Liver (tissue), 3 donors: ENCODE results near the gene PAX6.

ENCODE experiments used
- ATF3 ChIP-seq: IDR thresholded peaks from 2 replicates; pipeline ENCODE4 v1.6.1; 2016; ENCODE audit warnings: antibody characterized with exemption
- CTCF ChIP-seq: fragments of 150-350 bp; IDR thresholded peaks from 2 replicates; pipeline ENCODE4 v1.5.1; 2017; ENCODE audit warnings: improper control_type of control experiment, low read depth, low read length; ENCODE audit not compliant: missing input control
- HNF4A ChIP-seq, 2 donors: conservative IDR thresholded peaks; 2 replicates each; pipeline ENCODE4 v1.6.1; 2016; ENCODE audit warnings: antibody characterized with exemption in 2 of 2, mild to moderate bottlenecking in 2 of 2
- HNF4G ChIP-seq: IDR thresholded peaks from 2 replicates; pipeline ENCODE4 v1.6.1; 2016; ENCODE audit warnings: antibody characterized with exemption
- JUND ChIP-seq, 2 donors: IDR thresholded peaks; 2 replicates each; pipeline ENCODE4 v1.6.1; 2016; ENCODE audit warnings: antibody characterized with exemption in 2 of 2
- MAX ChIP-seq: IDR thresholded peaks from 2 replicates; pipeline ENCODE4 v1.6.1; 2016; ENCODE audit warnings: antibody characterized with exemption
- RAD21 ChIP-seq, 2 donors: IDR thresholded peaks; 2 replicates each; pipeline ENCODE4 v1.6.1; 2016; ENCODE audit warnings: antibody characterized with exemption in 2 of 2, mild to moderate bottlenecking in 2 of 2
- REST ChIP-seq: IDR thresholded peaks from 2 replicates; pipeline ENCODE4 v1.6.1; 2016; ENCODE audit warnings: antibody characterized with exemption, mild to moderate bottlenecking
- RXRA ChIP-seq, 2 donors: IDR thresholded peaks; 2 replicates each; pipeline ENCODE4 v1.6.1; 2017 to 2018; ENCODE audit warnings: antibody characterized with exemption in 2 of 2, mild to moderate bottlenecking in 1 of 2
- SP1 ChIP-seq: IDR thresholded peaks from 2 replicates; pipeline ENCODE4 v1.6.1; 2018; ENCODE audit warnings: antibody characterized with exemption, mild to moderate bottlenecking
- TAF1 ChIP-seq: conservative IDR thresholded peaks from 2 replicates; pipeline ENCODE4 v1.6.1; 2016; ENCODE audit warnings: antibody characterized with exemption, mild to moderate bottlenecking
- YY1 ChIP-seq: IDR thresholded peaks from 2 replicates; pipeline ENCODE4 v1.6.1; 2016; ENCODE audit warnings: antibody characterized with exemption, mild to moderate bottlenecking
- ZBTB33 ChIP-seq: IDR thresholded peaks from 2 replicates; pipeline ENCODE4 v1.6.1; 2016; ENCODE audit warnings: antibody characterized with exemption
- donor health status: healthy.
- donor health status: healthy.

GRCh38 chr11:31796499-31797189, 14.5 kb downstream of the PAX6 start:
- TF ChIP-seq CTCF (no peak), ZBTB33 (no peak), HNF4A (conservative IDR thresholded peaks at IDR 0.05) (no peak), REST (no peak), TAF1 (no peak), MAX (no peak), RAD21 (IDR thresholded peaks at IDR 0.05) (no peak), YY1 (no peak), JUND (IDR thresholded peaks at IDR 0.05) (no peak), RXRA (IDR thresholded peaks at IDR 0.05) (no peak), HNF4G (no peak), ATF3 (no peak), SP1 (no peak)
